AG08395 (cell line): ENCODE data around the gene NME9.

ENCODE experiments used
- DNase-seq: peaks from one replicate; pipeline ENCODE4 v3.0.0; 2012; ENCODE audit warnings: mixed read lengths, low spot score

Gene NME9

DNA sequence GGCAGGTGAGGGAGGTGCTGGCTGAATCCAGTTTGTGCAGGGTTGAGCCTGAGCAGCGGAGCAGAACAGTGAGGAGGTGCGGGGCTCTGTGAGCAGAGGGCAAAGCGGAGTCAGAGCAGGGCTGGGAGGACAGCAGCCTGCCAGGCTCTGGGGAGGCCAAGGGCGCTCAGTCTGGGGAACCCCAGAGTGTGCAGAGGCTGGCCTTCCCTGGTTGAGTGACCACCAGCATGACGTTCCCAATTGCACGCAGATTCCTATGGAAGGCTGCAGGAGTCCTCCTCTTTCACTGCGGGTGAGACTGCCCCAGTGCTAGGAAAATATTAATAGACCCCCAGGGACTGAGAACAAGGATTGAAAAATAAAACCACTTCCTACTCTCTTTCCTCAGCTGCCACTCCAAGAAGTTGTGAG lies 31.9 kb upstream of the NME9 start:
- no peak for DNase-seq

- DNase-seq: no peak
These were observed 31.3 kb upstream of the NME9 start for GRCh38 chr3:138360869-138361525.

GRCh38 chr3:138359919-138360868 lies 30.5 kb upstream of the NME9 start:
- DNase-seq: no peak

- no peak for DNase-seq
These were observed 29.7 kb upstream of the NME9 start for GRCh38 chr3:138359148-138359918.

GRCh38 chr3:138356730-138357405 lies 27.2 kb upstream of the NME9 start:
- DNase-seq: no peak

DNA sequence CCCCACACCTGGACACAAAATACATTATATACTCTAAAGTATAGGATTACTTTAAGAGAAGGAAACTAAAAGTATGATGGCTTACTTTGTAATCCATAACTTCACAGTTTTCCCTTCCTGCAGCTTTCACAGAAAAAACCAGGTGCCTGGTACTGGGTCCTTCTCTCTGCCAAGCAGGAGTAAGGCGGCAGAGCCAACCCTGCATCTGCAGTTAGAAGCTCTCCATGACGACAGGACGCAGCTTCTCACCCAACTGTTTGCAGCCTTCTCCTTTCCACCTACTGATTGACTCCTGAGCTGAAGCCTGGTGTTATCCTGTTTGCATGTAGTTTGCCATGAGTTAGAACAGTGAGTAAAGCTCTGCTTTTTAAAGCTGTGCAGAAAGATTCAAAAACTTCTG lies 25.4 kb upstream of the NME9 start:
- no peak for DNase-seq

DNA sequence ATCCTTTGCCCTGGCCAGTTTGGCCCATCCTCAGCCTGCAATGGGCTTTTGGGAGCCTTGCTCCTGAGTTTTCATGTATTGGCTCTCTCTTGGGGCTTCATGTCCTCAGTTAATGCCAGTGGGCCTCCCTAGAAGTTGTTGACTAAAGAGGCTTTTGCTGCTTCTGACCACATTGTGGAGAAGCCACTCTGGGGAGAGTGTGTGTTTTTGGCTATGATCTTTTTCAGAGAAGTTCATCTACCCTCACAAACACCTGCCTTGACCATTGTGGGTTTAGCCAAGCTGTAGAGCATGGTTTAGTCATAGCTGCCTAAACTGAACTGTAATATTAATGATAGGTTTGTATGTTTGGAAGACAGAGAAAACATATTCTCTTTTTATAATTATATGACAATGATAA lies 24.7 kb upstream of the NME9 start:
- no peak for DNase-seq

DNA sequence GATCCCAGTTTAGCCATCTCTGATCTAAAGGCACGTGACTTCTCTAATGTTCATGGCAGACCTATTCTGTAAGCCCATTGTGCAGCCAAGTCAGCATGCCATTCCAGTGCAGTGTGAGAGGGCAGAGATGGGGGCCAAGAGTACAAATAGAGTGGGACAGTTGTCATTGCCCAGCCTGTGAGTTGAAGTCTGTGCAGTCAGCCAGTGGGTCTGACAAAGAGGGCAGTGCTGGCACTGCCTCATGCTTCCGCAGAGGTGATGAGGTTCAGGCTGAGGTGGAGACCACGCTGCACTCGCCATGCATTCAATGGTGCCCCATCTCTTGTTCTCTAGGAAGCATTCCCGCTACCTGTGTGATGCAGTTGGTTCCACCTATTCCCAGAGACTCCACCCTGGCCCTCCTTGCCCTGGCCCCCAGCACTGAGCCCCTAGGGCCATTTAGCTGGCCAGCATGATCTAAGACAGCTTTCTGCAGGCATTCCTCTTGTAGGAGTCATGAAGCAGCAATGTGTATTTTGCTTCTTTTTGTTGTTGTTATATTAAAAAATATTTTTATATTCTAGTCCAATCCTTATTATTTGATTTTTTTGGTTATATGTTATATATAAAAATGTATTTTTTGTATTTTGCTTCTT lies 22.4 kb upstream of the NME9 start:
- DNase-seq: no peak

DNA sequence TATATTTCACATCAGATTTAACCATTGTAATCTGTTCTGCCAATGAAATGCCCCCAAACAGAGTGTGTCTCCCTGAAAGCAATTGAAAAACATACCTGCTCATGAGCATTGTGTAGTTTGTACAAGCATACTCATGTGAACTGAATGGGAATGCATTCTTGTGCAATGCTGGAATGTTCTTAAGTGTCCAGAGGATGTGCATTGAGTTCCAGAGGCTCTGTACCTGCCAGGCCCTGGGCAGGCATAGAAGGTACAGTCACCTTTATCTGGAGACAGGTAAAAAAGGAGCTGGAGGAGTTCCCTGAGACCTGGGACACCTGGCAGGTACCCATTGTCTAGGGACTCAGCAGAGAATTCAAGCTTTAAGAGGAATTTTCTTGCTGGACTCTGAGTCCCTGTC lies 21.5 kb upstream of the NME9 start:
- no peak for DNase-seq

DNA sequence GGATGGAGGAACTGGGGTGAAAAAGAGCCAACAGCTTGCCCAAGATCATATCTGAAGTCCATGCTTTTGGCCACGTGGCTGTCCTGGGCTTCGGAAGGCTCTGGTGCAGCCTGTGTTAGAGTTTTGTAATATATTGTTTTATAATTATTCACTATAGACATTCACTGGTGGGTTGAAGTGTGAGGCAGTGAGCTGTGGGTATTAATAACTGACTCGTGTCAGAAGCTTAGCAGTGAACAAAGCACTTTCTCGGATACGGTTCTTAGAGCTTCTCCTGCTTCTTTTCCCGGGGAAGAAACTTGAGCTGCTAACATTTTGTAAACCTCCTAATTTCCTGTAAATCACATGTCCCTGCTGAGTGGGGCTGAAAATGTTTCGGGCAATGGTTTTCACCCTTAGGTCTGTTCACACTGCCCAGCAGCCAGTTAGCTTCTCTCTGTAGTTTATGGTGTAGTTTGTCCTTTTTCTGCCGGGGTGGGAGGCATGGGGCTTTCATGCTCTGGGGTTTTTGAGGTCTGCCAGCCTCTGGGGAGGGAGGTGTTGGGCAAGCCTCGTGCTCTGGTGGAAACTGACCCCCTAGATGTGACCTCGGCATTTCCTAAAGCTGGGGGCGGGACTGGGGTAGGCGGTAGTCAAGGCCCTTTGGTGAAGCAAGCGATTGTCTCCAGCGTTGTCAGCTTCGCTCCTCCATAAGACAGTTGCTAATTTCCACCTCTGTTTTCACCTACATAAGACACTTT lies 20.4 kb upstream of the NME9 start:
- no peak for DNase-seq

DNA sequence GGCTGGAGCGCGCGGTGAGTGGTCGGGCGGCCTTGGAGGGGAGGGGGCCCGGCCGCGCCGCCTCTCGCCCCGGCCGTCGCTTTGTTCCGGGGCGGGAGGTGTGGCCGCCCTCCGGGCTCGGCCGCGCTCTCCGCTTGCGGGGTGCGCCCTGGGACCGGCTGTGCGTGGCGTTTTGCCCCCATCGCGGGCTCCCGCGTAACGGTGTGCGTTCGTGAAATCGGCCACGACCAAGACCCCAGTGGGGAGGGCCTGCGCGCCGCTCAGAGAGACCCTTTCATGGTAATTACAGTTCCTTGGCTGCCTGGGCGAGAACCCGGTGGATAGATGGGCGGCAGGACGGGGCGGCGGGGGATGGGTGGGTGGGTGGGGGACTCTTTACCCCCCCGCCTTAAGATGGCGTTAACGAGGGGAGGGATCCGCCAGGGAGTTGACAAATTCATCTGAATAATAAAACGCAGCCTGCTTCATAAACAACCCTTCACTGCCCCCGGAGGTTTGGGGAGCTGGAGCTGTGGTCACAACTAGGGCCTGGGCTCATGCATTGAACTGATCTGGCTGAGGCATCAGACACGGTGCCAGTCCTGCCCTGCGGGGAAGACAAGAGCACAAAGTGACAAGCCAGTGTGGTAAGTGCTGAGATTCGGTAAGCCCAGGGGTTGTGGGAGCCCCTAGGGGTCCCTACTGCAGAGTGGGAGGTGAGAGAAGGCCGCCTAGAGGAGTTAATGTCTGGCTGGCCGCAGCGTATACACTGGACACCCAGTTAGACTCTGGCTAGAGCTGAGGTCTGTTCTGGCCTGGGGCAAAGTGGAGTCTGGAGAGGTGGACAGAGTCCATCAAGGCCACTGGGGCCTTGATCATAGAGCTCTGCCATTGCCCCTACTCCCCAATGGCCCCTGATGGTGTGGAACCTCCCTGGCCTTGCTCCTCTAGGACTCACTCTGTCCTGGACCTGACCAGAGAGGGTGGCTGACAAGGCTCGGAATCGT lies 19.4 kb upstream of the NME9 start:
- peak; percentile 50 for DNase-seq

GRCh38 chr3:138347960-138348753 lies 18.5 kb upstream of the NME9 start, which contains the start of gene MRAS:
Gene MRAS, plus strand, starts transcription at chr3:138348579. Its CDS starts 24,305 bp downstream, at chr3:138372884.
- DNase-seq: peak; percentile 85

DNA sequence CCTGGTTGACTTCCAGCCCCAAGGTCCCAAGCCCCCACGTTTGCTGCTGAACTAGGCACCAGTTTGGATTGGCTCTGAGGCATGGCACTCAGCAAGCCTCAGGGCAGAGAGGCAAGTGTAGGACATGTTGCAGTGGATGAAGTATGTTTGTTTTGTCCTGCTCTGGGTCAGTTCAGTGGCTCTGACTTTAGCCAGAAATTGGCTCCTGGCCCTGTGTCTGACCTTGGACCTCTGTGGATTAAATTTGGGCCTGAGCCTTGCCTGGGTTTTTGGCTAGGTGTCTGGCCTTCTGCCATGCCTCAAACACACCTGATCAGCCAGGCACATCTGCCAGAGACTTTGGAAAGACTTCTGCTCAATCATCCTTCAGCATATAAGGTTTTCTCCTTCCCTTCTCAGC lies 15.1 kb upstream of the NME9 start:
- no peak for DNase-seq

DNA sequence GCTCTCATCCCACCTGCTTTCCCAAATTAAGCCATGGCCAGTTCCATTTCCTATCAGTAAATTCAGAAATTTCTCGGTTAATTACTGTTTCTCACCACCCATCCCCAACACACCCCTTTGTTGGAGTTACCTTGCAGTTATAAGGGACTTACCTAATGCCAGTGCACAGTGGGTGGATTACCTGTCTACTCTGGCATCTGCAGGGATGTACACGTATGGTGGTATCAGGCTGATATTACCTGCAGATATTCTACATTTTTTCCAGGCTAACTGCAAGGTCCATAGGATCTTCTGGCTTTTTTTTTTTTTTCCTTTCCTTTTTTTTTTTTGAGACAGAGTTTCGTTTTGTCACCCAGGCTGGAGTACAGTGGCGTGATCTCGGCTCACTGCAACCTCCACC lies 10.9 kb upstream of the NME9 start:
- DNase-seq: no peak

- DNase-seq: no peak
These were observed 9.2 kb upstream of the NME9 start for GRCh38 chr3:138338811-138339210.

DNA sequence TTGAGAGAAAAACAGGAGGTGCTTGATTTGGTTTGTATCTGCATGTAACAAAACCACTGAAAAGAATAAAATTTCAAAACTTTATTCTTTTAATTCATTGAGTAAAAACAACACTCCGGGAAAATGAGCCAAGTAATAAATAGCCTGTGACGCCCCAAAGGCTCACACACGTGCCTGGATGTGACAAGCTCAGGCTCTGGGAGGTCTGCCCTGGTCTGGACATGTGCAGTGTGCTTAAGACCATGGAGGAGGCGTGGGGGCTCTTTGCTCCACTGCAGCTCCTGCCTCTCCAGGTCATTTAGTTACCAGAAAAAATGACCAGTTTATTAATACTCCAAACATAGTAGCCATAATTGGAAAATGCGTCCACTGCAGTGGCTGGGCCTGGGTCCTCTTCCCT lies 8.6 kb upstream of the NME9 start:
- no peak for DNase-seq

- no peak for DNase-seq
These were observed 6.9 kb upstream of the NME9 start for GRCh38 chr3:138336454-138336999.

DNA sequence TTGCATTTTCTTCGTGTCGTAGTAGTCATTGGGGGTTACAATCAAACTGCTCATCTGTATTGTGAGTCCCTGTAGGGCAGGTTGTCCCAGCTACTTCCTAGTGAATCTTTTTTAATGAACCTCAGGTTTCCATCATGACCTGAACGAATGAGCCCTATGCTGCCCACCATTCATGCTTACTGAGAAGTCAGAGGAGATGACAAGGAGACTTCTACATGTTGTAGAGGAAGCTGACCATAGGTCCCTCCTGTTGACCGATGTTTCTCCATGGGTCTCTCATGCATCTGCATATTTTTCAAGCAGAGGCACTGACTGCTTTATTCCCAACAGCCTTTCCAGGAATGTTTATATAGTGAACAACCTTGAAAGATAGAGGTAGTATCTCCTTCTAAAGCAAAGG lies 5.0 kb upstream of the NME9 start:
- DNase-seq: no peak
